ENCODE measurements around the gene HSF2BP.
"Not testable (repeated sequence)": the region's sequence is repeated elsewhere in the genome, so short reads cannot be mapped to it uniquely, and the experiment has no call there.

The HSF2BP gene

DNA sequence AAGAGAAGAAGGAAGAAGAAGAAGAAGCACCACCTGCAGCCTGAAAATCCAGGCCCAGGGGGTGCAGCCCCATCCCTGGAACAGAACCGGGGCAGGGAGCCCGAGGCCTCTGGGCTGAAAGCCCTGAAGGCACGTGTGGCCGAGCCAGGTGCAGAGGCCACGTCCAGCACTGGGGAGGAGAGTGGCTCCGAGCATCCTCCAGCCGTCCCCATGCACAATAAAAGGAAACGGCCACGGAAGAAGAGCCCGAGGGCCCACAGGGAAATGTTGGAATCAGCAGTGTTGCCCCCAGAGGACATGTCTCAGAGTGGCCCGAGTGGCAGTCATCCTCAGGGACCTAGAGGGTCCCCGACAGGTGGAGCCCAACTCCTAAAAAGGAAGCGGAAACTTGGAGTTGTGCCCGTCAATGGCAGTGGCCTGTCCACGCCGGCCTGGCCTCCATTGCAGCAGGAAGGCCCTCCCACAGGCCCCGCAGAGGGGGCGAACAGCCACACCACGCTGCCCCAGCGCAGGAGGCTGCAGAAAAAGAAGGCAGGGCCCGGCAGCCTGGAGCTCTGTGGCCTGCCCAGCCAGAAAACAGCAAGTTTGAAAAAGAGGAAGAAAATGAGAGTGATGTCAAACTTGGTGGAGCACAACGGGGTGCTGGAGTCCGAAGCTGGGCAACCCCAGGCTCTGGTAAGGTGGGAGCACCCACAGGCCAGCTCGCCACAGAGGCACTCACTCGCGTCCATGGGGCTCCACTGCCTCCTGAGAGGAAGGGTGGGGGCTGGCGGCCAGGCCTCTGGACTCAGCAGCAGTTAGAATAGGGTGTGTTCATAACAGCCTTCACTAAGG, 28.5 kb upstream of the HSF2BP start:
- DNase-seq: no peak

DNA sequence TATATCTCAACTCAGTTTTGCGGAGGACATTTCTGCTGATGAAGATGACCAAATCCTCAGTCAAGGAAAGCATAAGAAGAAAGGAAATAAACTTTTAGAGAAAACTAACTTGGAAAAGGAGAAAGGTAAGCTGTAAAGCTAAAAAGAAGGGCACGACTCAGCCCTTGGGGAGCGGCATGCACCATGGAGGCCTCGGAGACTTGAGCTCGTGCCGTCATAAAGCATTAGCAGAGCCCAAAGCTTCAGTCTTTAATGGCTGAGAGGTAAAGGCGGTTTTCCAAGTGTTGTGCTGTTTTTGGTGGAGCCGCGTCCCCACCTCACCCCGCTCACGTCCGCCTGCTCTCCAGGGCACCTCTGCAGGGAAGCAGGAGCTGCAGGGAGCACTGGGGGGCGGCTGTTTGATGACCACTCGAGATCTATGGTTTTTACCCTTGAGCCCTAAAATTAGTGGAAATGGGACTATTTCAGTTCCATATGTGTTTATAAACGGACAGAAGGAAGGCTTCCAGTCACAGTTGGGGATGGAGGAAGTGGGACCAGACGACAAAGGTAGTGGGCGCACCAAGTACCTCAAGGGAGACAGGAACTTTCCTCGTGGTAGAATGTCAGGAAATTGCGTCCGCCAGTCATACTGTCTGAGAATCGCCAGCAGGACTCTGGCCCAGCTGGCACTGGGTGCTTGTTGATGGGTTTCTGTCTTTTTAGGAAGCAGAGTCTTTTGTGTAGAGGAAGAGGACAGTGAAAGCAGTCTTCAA, 27.7 kb upstream of the HSF2BP start:
- DNase-seq: no peak

DNA sequence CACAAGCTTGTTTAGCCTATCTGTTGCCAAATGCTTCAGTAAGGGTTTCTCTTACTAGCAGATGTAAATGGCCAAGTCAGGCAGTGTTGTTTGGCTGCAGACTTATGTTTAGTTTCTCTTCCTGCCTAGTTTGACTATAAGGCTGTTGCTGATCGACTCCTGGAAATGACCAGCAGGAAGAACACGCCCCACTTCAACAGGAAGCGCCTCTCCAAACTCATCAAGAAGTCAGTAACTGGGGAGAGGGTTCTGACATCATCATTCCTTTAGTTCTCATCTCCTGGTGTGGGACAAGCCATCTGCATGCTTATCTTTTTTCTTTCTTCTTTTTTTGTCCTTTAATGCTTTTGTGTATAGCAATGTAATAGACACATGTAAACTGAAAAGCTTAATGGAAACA, 25.1 kb upstream of the HSF2BP start:
- DNase-seq: no peak

DNA sequence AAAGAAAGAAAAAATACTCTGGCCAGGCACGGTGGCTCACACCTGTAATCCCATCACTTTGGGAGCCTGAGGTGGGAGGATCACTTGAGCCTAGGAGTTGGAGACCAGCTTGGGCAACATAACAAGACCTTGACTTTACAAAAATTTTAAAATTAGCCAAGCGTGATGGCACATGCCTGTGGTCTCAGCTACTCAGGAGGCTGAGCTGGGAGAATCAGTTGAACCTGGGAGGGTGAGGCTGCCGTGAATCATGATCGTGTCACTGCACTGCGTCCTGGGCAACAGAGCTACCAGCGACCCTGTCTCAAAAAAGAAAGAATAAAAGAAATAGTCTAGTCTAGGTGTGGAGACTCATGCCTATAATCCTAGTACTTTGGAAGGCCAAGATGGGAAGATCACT, 22.4 kb upstream of the HSF2BP start:
- no peak for DNase-seq

DNA sequence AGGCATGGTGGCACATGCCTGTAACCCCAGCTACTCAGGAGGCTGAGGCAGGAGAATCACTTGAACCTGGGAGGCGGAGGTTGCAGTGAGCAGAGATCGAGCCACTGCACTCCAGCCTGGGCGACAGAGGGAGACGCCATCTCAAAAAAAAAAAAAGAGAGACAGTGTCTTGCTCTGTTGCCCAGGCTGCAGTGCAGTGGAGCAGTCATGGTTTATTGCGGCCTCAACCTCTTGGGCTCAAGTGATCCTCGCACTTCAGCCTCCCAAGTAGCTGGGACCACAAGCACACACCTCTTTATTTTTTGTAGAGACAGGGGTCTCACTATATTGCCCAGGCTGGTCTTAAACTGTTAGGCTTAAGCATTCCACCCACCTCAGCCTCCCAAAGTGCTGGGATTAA, 21.1 kb upstream of the HSF2BP start:
- not testable (repeated sequence) for DNase-seq

DNA sequence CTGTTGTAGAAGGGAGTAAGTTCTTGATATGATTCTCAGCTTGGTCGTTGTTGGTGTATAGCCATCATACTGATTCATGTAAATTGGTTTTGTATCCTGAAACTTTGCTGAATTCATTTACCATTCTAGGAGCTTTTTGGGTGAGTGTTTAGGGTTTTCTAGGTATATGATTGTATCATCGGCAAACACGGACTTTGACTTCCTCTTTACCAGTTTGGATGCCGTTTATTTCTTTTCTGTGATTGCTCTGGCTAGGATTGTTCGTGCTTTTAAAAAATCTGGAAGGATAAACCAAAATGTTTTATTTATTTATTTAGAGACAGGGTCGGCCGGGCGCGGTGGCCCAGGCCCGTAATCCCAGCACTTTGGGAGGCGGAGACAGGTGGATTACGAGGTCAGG, 20.7 kb upstream of the HSF2BP start:
- DNase-seq: no peak

DNA sequence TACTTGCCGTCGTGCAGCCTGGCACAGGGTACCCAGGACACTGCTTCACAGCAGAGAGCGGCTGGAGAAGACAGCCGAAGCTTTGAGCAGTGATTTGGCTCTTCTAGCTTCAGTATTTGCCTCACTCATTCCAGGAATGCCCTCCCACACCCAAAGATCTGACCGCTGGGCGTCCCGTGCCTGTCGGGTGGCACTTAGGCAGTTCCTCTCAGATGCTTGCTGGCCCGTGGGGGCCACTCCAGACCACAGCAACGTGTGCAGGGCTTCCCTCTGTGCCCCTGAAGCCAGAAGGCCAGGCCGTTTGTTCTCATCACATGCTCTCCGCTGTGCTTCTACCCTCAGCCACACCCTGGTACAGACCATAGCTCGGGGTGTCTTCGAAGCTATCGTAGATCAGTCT, 17.1 kb upstream of the HSF2BP start:
- DNase-seq: no peak

DNA sequence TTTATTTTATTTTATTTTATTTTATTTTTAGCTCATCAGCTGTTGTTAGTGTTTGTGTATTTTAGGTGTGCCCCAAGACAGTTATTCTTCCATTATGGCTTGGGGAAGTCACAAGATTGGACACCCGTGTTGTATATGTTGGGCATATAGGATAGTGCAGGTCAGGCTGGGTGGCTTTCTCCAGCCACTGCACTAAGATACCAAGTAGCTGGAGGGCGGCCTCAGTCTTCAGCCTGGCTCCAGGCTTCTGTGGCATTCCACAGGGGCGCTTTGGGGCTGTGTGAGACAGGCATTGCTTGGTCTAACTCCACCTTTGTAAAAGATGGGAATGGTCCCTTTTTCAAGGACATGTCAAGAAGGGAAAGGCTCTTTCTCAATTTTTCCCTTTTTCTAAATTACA, 16.6 kb upstream of the HSF2BP start:
- DNase-seq: no peak

DNA sequence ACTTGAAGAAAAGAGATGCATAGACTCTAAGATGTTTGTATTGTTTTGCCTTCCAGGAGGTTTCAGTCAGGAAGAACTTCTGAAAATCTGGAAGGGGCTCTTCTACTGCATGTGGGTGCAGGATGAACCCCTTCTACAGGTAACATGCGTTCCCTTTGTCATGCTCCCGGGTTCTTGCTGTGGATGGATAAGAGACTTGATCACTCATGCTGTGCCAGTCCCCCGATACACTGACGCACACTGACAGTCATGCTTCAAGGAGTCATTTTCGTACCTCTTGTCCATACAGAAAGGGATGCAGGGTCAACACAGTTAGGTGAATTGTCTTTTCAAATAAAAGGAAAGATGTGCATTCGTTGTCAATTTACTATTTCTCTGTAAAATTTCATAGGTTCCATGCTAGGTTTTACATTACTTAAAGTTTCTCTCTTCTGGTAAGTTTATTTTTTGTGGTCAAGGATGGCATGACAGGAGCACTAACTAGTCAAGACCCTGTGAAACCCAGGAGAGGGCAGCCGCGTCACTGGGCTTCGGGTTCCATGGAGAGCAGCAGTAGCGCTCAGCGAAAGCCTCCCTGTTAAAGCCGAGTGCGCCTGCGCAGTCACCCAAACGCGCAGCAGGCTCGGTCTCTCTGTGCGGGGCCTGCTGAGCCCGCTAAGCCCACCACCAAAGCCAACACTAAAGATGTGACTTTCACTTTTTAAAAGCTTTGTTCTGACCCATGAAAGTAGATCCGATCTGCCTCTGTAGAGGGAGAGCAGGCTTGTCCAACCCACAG, 10.7 kb upstream of the HSF2BP start:
- DNase-seq: no peak

DNA sequence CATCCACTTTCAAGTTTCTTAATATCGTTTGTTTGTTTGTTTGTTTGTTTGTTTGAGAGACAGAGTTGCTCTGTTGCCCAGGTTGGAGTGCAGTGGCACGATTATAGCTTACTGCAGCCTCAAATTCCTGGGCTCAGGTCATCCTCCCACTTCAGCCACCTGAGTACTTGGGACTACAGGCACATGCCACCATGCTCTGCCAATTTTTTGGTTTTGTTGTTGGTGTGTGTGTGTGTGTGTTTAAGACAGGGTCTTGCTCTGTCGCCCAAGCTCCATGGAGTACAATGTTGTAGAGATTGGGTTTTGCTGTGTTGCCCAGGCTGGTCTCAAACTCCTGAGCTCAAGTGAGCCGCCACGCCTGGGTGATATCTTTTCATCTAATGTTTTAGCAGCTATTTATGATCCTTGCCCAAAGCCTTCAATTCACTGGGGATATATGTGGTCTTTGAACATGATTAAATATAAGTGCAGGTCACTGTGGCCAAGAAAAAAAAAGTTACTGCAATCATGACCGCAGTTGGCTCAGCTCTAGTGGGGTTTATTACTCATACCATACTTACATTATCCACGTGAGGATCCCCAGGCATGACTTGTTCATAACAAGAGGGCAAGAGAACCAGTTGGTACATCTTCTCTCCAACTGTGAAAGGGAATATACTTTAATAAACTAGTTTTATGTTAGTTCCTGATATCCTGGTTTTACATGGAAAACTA, 8.1 kb upstream of the HSF2BP start:
- DNase-seq: peak; percentile 57

DNA sequence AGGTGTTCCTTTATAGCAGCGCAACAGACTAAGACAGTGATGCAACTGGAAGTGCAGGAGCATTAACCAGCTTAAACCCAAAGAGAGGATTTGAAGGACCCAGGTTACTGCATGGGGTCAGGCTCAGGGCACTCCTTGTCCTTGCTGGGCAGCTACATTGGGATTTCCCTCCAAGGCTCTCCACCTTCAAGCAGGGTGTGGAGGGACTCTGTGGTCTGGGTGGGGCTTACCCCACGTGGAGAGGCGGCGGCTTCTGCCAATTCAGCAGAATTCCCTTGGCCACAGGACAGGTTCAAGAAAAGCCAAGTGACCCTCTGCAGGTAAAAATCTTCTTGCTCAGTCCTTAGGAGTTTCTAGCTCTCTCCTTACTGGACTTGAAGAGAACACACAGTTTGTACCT, 6.6 kb upstream of the HSF2BP start:
- DNase-seq: no peak

DNA sequence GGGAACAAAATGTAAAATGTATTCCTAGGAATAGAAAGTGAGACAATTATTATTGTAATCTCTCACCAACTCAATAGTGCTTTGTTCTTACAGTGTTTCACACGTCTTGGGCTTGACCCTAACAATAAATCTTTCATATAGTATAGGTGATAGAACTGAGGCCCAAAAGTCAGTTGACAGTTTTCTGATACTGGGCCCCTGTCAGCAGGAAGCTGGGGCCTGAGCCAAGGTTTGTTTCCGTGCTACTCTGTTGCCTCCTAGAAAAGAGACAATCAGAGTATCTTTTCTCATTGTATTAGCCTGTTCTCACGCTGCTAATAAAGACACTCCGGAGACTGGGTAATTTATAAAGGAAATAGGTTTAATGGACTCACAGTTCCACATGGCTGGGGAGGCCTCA, 5.1 kb upstream of the HSF2BP start:
- no peak for DNase-seq

DNA sequence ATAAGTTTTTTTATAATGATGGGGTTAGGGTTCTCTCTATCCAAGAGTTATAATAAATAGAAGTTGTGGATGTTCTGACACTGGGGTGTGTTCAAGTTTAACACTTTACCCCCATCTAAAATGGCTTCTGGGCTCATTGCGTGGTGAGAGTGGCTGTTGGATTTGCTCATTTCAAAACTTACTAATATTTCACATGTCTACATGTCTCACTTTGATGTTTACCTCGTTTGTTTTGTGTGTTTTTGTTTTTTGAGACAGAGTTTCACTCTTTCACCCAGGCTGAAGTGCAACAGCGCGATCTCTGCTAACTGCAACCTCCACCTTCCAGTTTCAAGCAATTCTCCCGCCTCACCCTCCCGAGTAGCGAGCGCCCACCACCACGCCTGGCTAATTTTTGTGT, 3.7 kb upstream of the HSF2BP start:
- DNase-seq: no peak

DNA sequence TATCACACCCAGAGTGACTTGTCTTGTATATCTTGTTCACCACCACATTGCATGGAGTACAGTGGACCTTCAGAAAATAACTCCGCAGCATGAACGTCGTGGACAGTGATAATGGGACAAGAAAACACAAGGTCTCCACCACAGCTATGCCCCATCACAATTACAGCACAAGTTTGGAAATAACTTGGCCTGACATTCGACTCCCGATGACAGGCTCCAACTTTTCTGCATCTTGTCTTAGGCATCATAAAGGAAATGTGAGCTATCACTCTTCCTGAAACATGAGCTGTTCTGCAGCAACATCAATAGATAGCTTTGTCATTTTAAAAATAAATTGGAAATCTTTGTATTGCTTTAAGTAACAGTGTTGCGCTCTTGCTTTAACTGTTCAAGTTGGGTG, 3.0 kb upstream of the HSF2BP start:
- no peak for DNase-seq

DNA sequence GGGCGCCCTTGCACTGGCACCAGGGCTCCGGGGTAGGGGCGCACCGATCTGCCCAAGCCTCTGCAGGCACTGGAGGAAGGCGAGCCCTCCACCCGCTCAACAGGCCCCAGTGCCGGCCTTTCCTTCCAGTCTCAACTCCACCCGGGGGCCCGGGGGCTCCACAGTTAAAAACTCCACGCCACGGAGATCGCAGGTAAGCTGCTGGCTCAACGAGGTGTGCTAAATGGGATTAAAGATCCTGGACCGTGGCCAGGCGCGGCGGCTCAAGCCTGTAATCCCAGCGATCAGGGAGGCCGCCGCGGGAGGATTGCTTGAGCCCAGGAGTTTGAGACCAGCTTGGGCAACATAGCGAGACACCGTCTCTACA, 536 bp downstream of the HSF2BP start:
- no peak for DNase-seq

DNA sequence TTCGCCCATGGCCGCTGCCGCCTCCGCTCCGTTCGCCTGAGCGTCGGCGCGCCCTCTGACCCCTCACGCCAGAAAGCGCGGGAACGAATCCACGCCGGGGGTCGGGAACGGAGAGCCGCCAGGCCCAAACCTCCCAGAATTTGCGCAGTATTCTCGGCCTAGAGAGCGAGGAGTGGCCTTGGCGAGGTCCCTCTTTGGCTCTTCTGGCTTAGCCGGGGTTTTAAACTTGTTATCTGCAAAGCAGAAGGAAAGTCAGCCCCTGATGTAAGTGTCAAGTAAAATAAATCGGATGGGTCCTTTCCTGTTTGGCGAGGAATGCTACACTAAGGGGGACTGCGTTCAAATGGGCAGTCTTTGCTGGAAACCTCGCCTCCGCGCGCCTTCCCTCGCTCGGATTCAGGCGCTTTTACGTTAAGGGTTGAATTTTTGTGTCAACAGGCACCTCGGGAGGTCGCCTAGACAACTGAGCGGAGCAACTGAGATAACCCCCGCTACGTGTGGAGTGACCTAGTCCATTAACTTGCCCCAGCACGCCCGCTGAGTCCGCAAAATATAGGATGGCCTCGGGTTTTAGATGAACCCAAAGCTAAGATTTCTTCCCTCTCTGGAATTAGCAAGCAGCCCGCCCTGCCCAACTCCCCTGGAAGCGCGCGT, 1.1 kb downstream of the HSF2BP start:
- no peak for DNase-seq

DNA sequence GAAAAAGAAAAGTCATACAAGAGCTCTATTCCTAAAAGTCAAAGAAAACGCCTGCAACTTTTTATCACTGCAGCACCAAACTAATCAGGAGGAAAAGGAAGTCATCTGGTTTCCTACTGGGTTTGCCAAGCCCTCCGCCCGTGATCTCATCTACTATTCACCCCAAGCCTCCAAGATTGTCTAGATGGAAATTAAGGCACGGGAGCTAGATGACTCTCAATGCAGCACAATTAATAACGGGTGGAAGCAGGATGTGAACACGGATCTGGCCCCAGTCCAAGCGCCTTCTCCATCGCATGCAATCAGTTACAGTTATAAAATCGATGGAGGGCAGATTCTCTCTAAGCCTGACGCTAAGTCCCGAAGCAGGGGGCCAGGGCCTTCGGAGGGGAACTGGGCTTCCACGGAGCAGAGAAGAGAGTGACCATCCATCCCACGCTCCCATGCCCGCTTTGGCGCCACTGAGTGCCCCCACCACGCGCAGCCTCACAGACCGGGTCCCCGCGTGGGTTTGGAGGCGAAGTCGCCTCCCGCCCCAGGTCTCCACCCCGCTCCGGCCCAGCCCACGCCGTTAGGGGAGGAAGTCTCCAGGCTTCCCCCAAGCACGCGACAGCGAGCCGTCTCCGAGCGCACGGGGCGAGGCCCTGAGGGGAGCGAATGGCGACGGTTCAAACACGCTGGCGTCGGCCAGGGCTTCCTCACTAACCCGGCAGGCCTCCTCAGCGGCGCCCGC, 1.8 kb downstream of the HSF2BP start:
- no peak for DNase-seq

DNA sequence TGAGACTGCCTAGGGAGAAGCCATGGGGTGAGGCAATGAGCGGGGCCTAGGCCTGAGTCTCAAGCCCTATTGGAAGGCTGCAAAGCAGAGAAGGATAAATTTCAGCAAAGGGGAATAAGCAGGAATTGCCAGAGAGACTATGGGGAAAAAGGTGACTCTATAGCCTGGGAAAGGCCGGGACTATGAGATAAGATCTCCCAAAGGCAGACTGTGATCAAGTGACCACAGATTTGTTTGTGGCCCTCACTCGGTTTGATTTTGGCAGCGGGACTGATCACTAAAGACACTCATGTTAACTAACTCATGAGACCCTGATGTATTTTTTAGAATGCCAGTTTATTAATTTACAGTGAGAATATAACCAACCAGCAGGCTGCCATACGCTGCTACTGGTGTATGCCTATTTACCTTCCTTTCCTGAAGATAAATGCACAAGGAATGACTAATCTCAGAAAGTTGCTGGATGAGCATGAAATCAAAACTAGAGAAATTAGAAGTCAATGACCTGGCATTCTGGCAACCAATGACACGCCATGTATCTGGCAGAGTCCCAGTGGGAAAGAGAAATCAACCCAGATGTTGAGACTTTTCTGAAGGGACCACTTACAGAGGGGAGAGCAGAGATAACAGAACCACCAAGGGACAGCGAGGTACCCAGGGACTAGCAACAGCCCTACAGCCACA, 4.3 kb downstream of the HSF2BP start:
- peak; percentile 86 for DNase-seq

DNA sequence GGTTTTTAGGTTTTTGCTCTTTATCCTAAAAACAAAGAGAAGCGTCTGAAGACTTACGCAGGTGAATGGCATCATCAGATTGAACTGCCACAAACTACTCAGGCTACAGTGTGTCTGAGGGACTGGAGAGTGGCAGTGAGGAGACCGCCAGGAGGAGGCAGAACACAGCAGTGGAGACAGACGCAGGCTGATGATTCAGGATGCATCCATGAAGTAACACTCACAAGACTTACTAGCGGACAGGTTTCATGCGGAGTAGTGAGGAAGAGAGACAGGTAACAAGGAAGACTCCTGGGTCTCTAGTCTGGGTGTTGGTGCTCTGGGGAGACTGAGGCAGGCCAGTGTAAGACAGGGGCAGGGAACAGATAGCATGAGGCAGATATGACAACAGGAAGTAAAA, 5.7 kb downstream of the HSF2BP start:
- DNase-seq: no peak

DNA sequence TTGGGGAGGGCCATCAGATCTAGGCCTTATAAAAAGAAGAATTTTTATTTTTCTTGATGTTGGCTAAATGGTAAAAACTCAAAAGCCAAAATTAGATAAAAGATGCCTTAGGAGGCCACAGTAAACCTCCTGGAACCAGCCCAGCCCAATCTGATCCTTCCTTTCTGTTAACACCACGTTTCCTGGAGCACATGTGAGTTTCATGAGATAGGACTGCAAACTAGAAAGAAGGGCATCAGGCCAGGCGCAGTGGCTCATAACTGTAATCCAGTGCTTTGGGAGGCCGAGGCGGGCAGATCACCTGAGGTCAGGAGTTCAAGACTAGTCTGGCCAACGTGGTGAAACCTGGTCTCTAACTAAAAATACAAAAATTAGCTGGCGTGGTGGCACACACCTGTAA, 6.7 kb downstream of the HSF2BP start:
- no peak for DNase-seq

DNA sequence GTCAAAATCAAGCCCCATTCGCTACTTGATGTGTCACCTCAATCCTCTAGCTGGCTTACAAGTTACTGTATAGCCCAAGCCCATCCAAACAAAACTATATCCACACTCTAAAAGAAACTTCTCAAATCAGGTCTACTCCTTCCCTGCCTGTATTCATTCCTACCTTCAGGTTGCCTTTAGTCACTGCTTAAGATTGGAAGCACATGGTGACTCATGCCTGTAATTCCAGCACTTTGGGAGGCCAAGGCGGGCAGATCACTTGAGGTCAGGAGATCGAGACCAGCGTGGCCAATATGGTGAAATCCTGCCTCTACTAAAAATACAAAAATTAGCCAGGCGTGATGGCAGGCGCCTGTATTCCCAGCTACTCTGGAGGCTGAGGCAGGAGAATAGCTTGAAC, 7.4 kb downstream of the HSF2BP start:
- DNase-seq: peak; percentile 26

Measured in EL (cell line).